GM19099 (cell line): ENCODE results near the gene PYGO2.

Source experiments
- POLR2A ChIP-seq: IDR thresholded peaks from 3 replicates; pipeline ENCODE4 v1.6.1; 2011; ENCODE audit warnings: low read depth; ENCODE audit not compliant: insufficient read length; ENCODE audit errors: extremely low read depth

Gene PYGO2

GRCh38 chr1:154935749-154936554 lies 25.6 kb downstream of the PYGO2 start:
- no peak for TF ChIP-seq POLR2A

GRCh38 chr1:154934358-154934948 lies 27.1 kb downstream of the PYGO2 start:
- no peak for TF ChIP-seq POLR2A

- TF ChIP-seq POLR2A, result no peak
Observed at GRCh38 chr1:154931940-154932487, 29.6 kb downstream of the PYGO2 start.

- TF ChIP-seq POLR2A, result no peak
Observed at GRCh38 chr1:154926201-154926600, 35.4 kb downstream of the PYGO2 start.

- no peak for TF ChIP-seq POLR2A
Observed at GRCh38 chr1:154925335-154926170, 36.0 kb downstream of the PYGO2 start.

- TF ChIP-seq POLR2A, result no peak
Observed at GRCh38 chr1:154923695-154924094, 37.9 kb downstream of the PYGO2 start.

GRCh38 chr1:154913273-154913672 lies 48.3 kb downstream of the PYGO2 start:
- TF ChIP-seq POLR2A, result no peak

- TF ChIP-seq POLR2A, result no peak
Observed at GRCh38 chr1:154912755-154913154, 48.8 kb downstream of the PYGO2 start.

GRCh38 chr1:154911691-154912550 lies 49.7 kb downstream of the PYGO2 start:
- TF ChIP-seq POLR2A, result no peak

GRCh38 chr1:154910851-154911250 lies 50.7 kb downstream of the PYGO2 start:
- no peak for TF ChIP-seq POLR2A

- TF ChIP-seq POLR2A, result no peak
Observed at GRCh38 chr1:154908937-154909336, 52.6 kb downstream of the PYGO2 start.
